ENCODE data around the gene FOXD4L5.
"Not testable (repeated sequence)": the region's sequence is repeated elsewhere in the genome, so short reads cannot be mapped to it uniquely, and the experiment has no call there.

FOXD4L5 gene

DNA sequence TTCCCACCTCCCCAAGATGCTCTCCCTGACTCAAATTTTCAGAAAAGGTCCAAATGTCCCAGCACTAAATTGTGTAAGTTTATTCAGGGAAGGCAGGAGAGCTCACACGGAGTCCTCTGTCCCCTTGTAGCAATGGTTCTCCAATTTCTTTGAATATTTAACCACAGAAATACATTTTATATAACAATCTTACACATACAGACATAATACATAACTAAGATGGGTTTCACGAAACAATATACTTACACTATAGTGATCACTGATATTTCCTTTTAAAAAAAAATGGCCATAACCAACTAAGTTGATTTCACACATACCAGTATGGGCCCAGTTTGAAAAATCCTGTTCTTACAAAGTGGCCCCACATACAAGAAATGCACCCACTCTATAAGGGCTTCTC, at the start of gene FOXD4L5:
FOXD4L5 (minus strand) TSS at position 101 of the 400 bp plus-strand sequence. CDS start 832 bp downstream, outside the sequence.
- DNase-seq: not testable (repeated sequence)

DNA sequence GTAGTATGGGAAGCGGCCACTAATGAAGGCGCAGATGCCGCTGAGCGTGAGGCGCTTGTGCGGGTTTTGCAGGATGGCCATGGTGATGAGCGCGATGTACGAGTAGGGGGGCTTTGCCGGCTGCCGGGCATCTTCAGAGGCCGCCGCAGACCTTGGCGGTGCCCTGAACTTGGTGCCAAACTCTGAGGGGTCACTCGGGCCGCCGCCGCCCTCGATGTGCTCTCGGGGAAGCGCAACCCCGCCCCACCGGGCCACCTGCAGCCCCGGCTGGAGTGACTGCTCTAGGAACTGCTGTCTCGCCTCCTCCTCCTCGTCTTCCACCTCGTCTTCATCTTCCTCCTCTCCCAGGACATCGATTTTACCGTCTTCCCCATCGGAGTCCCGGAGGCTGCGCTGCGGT, 1.1 kb downstream of the FOXD4L5 start:
- DNase-seq: not testable (repeated sequence)

DNA sequence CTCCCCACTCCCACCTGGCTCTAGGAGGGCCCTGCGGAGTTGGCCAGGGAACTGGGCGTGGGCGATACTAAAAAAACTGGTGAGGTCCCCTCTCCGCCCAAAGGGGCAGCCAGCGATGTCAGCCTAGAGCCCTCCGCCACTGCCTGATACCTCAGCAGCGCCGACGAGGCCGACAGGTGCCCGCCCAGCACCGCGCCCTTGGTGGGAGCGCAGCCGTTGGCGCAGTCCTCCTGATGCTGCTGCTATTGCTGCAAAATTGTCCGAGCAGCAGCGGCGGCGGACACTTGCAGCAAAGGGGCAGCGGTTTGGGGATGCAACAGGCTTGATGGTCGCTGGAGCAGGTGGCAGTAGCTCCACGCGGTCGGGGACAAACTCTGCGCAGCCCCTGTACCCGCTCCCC, 2.0 kb downstream of the FOXD4L5 start:
- not testable (repeated sequence) for DNase-seq

All from activated CD4-positive, alpha-beta T cell treated with anti-CD3 and anti-CD28 coated beads for 1 hour (primary cell).